Neural progenitor cell (in vitro differentiated cells): ENCODE measurements around the gene ADM2. TPM values are rescaled to one million over a fixed set of nuclear protein-coding genes. Genes with fewer than 3 reads are reported as not detected.

Source experiments
- DNase-seq: peaks from one replicate; pipeline ENCODE4 v3.0.0-alpha.2; 2016; ENCODE audit warnings: low spot score
- H2AFZ ChIP-seq: fragments of 200-600 bp; sonication (generic); replicated peaks from 2 replicates; pipeline ENCODE4 v1.6.1; 2016; ENCODE audit warnings: antibody characterized with exemption
- H3F3A ChIP-seq: fragments of 200-600 bp; sonication (generic); 2 replicates; pipeline ENCODE4 v1.6.1; 2016; ENCODE audit warnings: antibody characterized with exemption, low read depth
- H3K27ac ChIP-seq: fragments of 200-600 bp; sonication (generic); 2 replicates; pipeline ENCODE4 v1.5.1; 2016; ENCODE audit warnings: mild to moderate bottlenecking
- H3K27me3 ChIP-seq: fragments of 200-600 bp; sonication (generic); 2 replicates; pipeline ENCODE4 v1.6.1; 2016; ENCODE audit warnings: mild to moderate bottlenecking, moderate library complexity
- H3K36me3 ChIP-seq: fragments of 200-600 bp; sonication (generic); 2 replicates; pipeline ENCODE4 v1.5.1; 2016
- H3K4me1 ChIP-seq: fragments of 200-600 bp; sonication (generic); 2 replicates; pipeline ENCODE4 v1.6.1; 2016; ENCODE audit warnings: mixed run types
- H3K4me2 ChIP-seq: fragments of 200-600 bp; sonication (generic); 2 replicates; pipeline ENCODE4 v1.6.1; 2016
- H3K4me3 ChIP-seq: fragments of 200-600 bp; sonication (generic); 2 replicates; pipeline ENCODE4 v1.5.1; 2016
- H3K79me2 ChIP-seq: fragments of 200-600 bp; sonication (generic); 2 replicates; pipeline ENCODE4 v1.6.1; 2016; ENCODE audit warnings: low read depth
- H3K9ac ChIP-seq: fragments of 200-600 bp; sonication (generic); 2 replicates; pipeline ENCODE4 v1.6.1; 2016
- H3K9me3 ChIP-seq: fragments of 200-600 bp; sonication (generic); 2 replicates; pipeline ENCODE4 v1.5.1; 2016; ENCODE audit warnings: low read depth
- H4K20me1 ChIP-seq: fragments of 200-600 bp; sonication (generic); 2 replicates; pipeline ENCODE4 v1.6.1; 2016; ENCODE audit warnings: low read depth
- H3K27ac Mint-ChIP-seq: 3 replicates; pipeline ENCODE4 v1.8.0; 2021; ENCODE audit warnings: mixed read lengths
- H3K27me3 Mint-ChIP-seq: 2 replicates; pipeline ENCODE4 v1.8.0; 2022; ENCODE audit warnings: low read depth, mild to moderate bottlenecking, inconsistent platforms, moderate library complexity, mixed read lengths; ENCODE audit not compliant: insufficient read depth
- H3K36me3 Mint-ChIP-seq: 3 replicates; pipeline ENCODE4 v1.8.0; 2021; ENCODE audit warnings: mixed read lengths
- H3K4me1 Mint-ChIP-seq: 3 replicates; pipeline ENCODE4 v1.8.0; 2021; ENCODE audit warnings: mixed read lengths
- H3K4me3 Mint-ChIP-seq: 3 replicates; pipeline ENCODE4 v1.8.0; 2021; ENCODE audit warnings: mild to moderate bottlenecking, moderate library complexity, mixed read lengths
- H3K9me3 Mint-ChIP-seq: 3 replicates; pipeline ENCODE4 v1.8.0; 2020; ENCODE audit warnings: mixed read lengths
- EZH2 ChIP-seq: fragments of 200-600 bp; sonication (generic); IDR thresholded peaks from 2 replicates; pipeline ENCODE4 v1.6.1; 2017; ENCODE audit warnings: antibody characterized with exemption, mild to moderate bottlenecking, moderate library complexity
- EZH2phosphoT487 ChIP-seq: fragments of 200-600 bp; sonication (generic); IDR thresholded peaks from 2 replicates; pipeline ENCODE4 v1.6.1; 2017; ENCODE audit warnings: antibody characterized with exemption
- total RNA-seq: library from RNA; depleted of rRNA; stranded (reverse); fragments of >200 nt; gene quantifications from 2 replicates; pipeline ENCODE4 v1.2.3, GENCODE V29; 2015; ENCODE audit warnings: low replicate concordance
- TF ChIP-seq, protein P1 (sequence below): fragments of 200-600 bp; sonication (generic); IDR thresholded peaks from 2 replicates; pipeline ENCODE4 v1.5.1; 2017; ENCODE audit warnings: antibody characterized with exemption, mild to moderate bottlenecking

ADM2 gene
- total RNA-seq, 1 donor from 2014 or later, result 0.13 TPM

DNA sequence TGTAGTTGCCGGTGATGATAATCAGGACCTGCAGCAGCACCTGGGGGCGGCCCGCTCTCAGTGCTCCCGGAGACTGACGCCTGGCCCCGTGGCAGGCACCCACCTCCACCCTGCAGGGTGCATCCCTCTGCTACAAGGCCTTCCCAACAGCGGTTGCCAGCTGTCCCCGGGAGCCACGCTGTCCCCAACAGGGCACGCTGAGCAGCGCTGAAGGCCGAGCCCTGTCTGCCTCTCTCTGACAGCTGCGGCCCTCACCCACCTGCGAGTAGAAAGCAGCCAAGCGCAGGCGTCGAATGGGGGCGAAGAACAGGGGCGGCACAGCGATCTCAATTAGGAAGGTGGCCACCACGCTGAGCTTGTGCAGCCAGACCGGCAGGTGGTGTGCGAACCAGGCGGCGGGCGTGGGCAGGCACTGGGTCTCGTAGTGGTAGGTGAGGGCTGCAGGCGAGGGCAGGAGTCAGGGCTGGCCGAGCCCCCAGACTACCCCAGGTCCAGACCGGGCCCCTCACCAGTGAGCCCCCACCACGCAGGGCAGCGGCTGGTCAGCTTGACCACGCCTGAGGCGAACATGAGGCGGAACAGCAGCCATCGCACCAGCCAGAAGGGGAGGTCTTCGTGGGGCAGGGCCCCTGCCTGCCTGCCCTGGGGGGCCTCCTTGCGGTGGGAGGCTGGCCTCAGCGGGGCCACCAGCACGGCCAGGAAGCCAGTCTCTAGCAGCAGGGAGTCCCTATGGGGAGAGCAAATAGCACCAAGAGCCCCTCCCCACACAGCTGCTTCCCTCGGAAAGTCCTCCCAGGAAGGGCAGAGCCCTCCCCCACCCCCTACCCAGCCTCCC is 24.6 kb downstream of the ADM2 start:
- H3F3A ChIP-seq, result peaks cover 6% of the 10 kb centered on the region
- peak overlapping the region; percentile 98 for H3K4me2 ChIP-seq
- no peak overlapping the region for H3K9ac ChIP-seq
- no peak for TF ChIP-seq EZH2phosphoT487
- no peak for TF ChIP-seq EZH2
- TF ChIP-seq, protein P1, sequence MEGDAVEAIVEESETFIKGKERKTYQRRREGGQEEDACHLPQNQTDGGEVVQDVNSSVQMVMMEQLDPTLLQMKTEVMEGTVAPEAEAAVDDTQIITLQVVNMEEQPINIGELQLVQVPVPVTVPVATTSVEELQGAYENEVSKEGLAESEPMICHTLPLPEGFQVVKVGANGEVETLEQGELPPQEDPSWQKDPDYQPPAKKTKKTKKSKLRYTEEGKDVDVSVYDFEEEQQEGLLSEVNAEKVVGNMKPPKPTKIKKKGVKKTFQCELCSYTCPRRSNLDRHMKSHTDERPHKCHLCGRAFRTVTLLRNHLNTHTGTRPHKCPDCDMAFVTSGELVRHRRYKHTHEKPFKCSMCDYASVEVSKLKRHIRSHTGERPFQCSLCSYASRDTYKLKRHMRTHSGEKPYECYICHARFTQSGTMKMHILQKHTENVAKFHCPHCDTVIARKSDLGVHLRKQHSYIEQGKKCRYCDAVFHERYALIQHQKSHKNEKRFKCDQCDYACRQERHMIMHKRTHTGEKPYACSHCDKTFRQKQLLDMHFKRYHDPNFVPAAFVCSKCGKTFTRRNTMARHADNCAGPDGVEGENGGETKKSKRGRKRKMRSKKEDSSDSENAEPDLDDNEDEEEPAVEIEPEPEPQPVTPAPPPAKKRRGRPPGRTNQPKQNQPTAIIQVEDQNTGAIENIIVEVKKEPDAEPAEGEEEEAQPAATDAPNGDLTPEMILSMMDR, result no peak
- peak overlapping the region; percentile 97 for H3K4me3 Mint-ChIP-seq
- no peaks in the 10 kb centered on the region for H3K9me3 ChIP-seq
- peaks cover 16% of the 10 kb centered on the region for H3K4me1 ChIP-seq
- no peak for DNase-seq
- H2AFZ ChIP-seq, result no peak overlapping the region
- peak overlapping the region; percentile 72 for H3K4me3 ChIP-seq
- peaks cover 25% of the 10 kb centered on the region for H4K20me1 ChIP-seq
- peaks cover 33% of the 10 kb centered on the region for H3K79me2 ChIP-seq
- H3K27me3 ChIP-seq, result no peaks in the 10 kb centered on the region
- H3K36me3 Mint-ChIP-seq, result peaks cover 2% of the 10 kb centered on the region
- no peaks in the 10 kb centered on the region for H3K36me3 ChIP-seq
- H3K4me1 Mint-ChIP-seq, result peaks cover 11% of the 10 kb centered on the region
- H3K27ac Mint-ChIP-seq, result no peak overlapping the region
- H3K27me3 Mint-ChIP-seq, result no peaks in the 10 kb centered on the region
- H3K27ac ChIP-seq, result no peak overlapping the region
- no peaks in the 10 kb centered on the region for H3K9me3 Mint-ChIP-seq

DNA sequence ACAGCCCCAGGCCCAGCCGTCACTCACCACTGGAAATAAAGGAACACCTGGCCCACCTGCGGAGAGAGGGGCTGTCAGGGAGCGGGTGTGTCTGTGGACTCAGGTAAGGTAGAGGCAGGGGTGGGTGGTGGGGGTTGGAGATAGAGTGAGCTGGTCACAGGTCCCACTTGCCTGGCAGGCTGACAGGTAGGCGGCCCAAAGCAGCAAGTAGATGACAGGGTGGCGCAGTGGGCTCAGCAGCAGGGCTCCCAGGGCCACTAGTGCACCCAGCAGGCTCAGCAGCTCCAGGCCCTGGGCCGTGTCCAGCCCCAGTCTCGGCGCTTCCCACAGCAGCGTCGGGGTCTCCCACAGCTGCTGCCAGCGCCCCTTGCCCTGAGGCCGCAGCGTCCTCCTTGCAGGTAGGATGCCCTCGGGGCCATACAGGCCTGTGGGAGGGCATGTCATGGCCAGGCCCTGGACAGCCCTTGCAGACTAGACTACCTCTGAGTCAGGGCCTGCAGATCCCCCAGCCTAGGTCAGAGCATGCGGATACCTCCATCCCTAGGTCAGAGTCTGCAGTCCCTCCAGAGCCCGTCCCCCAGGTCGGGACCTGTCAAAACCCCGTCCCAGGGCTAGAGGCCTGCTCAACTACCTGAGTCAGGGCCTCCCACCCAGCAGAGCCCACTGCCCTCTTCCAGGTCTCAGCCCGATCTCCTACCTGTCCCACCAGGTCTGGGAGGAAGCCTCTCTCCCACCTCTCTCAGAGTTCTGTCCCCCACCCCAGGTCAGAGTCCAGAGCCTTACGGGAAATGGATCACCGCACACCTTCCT is 25.5 kb downstream of the ADM2 start:
- H3K4me1 ChIP-seq, result peaks cover 16% of the 10 kb centered on the region
- H3K9ac ChIP-seq, result peak overlapping the region; percentile 61
- Mint-ChIP-seq H3K4me3 (peak overlapping the region; percentile 97), H3K9me3 (no peaks in the 10 kb centered on the region), H3K36me3 (peaks cover 2% of the 10 kb centered on the region), H3K4me1 (peaks cover 11% of the 10 kb centered on the region), H3K27me3 (no peaks in the 10 kb centered on the region), H3K27ac (no peak overlapping the region)
- no peaks in the 10 kb centered on the region for H3K27me3 ChIP-seq
- peaks cover 39% of the 10 kb centered on the region for H3K79me2 ChIP-seq
- no peaks in the 10 kb centered on the region for H3K9me3 ChIP-seq
- H3F3A ChIP-seq, result peaks cover 6% of the 10 kb centered on the region
- H2AFZ ChIP-seq, result peak overlapping the region; percentile 84
- TF ChIP-seq EZH2phosphoT487, result no peak
- TF ChIP-seq, protein P1, result no peak
- TF ChIP-seq EZH2, result no peak
- peaks cover 25% of the 10 kb centered on the region for H4K20me1 ChIP-seq
- peak overlapping the region; percentile 72 for H3K4me3 ChIP-seq
- DNase-seq, result peak; percentile 42
- H3K27ac ChIP-seq, result no peak overlapping the region
- H3K36me3 ChIP-seq, result no peaks in the 10 kb centered on the region
- peak overlapping the region; percentile 98 for H3K4me2 ChIP-seq

DNA sequence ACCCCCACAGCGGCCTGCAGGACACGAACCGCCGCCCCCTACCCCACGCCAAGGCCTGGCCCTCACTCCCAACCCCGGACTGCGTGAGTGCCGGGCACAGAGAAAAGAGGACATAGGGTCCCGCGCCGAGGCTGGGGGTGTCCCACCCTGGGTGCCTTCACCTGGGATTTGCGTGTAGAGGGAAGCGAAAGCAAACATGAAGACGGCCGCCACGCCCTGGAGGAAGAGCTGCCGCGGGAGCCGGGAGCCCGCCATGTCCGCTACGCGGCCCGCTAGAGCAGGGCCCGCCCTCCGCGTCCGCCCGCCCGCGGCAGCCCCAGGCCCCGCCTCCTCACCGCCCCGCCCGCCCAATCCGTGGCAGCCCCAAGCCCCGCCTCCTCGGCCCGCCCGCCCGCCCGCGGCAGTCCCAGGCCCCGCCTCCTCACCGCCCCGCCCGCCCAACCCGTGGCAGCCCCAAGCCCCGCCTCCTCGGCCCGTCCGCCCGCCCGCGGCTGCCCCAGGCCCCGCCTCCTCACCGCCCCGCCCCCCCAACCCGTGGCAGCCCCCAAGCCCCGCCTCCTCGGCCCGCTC is 26.2 kb downstream of the ADM2 start, which contains the start of gene LMF2:
Gene LMF2 (minus strand): TSS at position 282 of the 570 bp plus-strand sequence. CDS start 27 bp downstream, at position 255.
- H3K27ac Mint-ChIP-seq, result peak within 1 kb of the TSS; percentile 91
- peaks cover 11% of the 10 kb centered on the region for H3K4me1 Mint-ChIP-seq
- peaks cover 3% of the 10 kb centered on the region for H3K27me3 Mint-ChIP-seq
- DNase-seq, result no peak
- Histone ChIP-seq H3K4me1 (peaks cover 16% of the 10 kb centered on the region), H3K36me3 (no peaks in the 10 kb centered on the region), H3K79me2 (peaks cover 46% of the 10 kb centered on the region), H3F3A (peaks cover 6% of the 10 kb centered on the region), H4K20me1 (peaks cover 25% of the 10 kb centered on the region), H3K9ac (peak within 1 kb of the TSS; percentile 73), H3K27ac (peak within 1 kb of the TSS; percentile 61), H3K27me3 (no peaks in the 10 kb centered on the region), H3K4me2 (peak within 1 kb of the TSS; percentile 98), H2AFZ (peak within 1 kb of the TSS; percentile 84), H3K9me3 (no peaks in the 10 kb centered on the region), H3K4me3 (peak within 1 kb of the TSS; percentile 75)
- TF ChIP-seq, protein P1, result no peak
- TF ChIP-seq EZH2phosphoT487 (no peak), EZH2 (no peak)
- H3K36me3 Mint-ChIP-seq, result peaks cover 4% of the 10 kb centered on the region
- H3K4me3 Mint-ChIP-seq, result peak within 1 kb of the TSS; percentile 97
- H3K9me3 Mint-ChIP-seq, result no peaks in the 10 kb centered on the region
